GM12878 (cell line): ENCODE measurements around the gene ANXA9. TPM values are rescaled to one million over a fixed set of nuclear protein-coding genes. Genes with fewer than 3 reads are reported as not detected.

Source experiments
- ATAC-seq: fragments of 200-7000 bp; cut with Tn5 transposase; 3 replicates; pipeline ENCODE4 v1.9.1; 2020; ENCODE audit warnings: mild to moderate bottlenecking, moderate library complexity
- BruUV-seq: library from RNA; stranded (reverse); fragments of 400-500 nt; replicated peaks from 2 replicates; lab custom pipeline; 2021; lab: Mats Ljungman, UMichigan
- CTCF ChIA-PET: fragments of 300-600 bp; sonication (Branson Sonifier 250); formaldehyde crosslinking; extraction: SDS; loops from one replicate; lab custom pipeline; 2021; ENCODE audit warnings: inconsistent platforms; lab: Yijun Ruan, JAX
- POLR2A ChIA-PET: fragments of 350-600 bp; formaldehyde crosslinking; extraction: SDS; loops from one replicate; lab custom pipeline; 2021; ENCODE audit warnings: inconsistent platforms; lab: Charles Lee
- RAD21 ChIA-PET: fragments of 300-600 bp; sonication (Branson Sonifier 250); formaldehyde crosslinking; loops from one replicate; lab custom pipeline; 2023; ENCODE audit warnings: antibody characterized with exemption; ENCODE audit not compliant: unreplicated experiment; lab: Charles Lee
- SMC1A ChIA-PET: fragments of 300-600 bp; sonication (Branson Sonifier 250); formaldehyde crosslinking; loops from one replicate; lab custom pipeline; 2023; ENCODE audit not compliant: unreplicated experiment, uncharacterized antibody; lab: Charles Lee
- DNase-seq: peaks from one replicate; pipeline ENCODE4 v3.0.0-alpha.2; 2011; ENCODE audit warnings: low read depth, low spot score
- FAIRE-seq: peaks from 3 replicates; lab custom pipeline; 2011; peaks lifted over from hg19 to GRCh38; lab: Jason Lieb, UNC
- H2AFZ ChIP-seq: 2 replicates; pipeline ENCODE4 v1.6.0; 2011; ENCODE audit warnings: low read depth, low read length, control low read depth; ENCODE audit not compliant: control insufficient read depth
- H3K27ac ChIP-seq: 2 replicates; pipeline ENCODE4 v1.5.1; 2011; ENCODE audit warnings: control low read depth; ENCODE audit not compliant: control insufficient read depth, insufficient read depth
- H3K27me3 ChIP-seq, 2 experiments: replicated peaks in 1 of 2; 2 replicates each; pipeline versions ENCODE4 v1.6.0 to v1.6.1; 2011; ENCODE audit warnings: low read length in 1 of 2; ENCODE audit not compliant: control insufficient read depth in 2 of 2, insufficient read depth in 2 of 2
- H3K36me3 ChIP-seq, 2 experiments: 2 replicates each; pipeline ENCODE4 v1.5.1; 2011; ENCODE audit warnings: low read length in 1 of 2; ENCODE audit not compliant: control insufficient read depth in 2 of 2, insufficient read depth in 2 of 2
- H3K4me1 ChIP-seq: 2 replicates; pipeline ENCODE4 v1.6.1; 2011; ENCODE audit warnings: mild to moderate bottlenecking, low read length, moderate library complexity, mixed read lengths; ENCODE audit not compliant: control insufficient read depth, insufficient read depth
- H3K4me2 ChIP-seq: 2 replicates; pipeline ENCODE4 v1.6.0; 2011; ENCODE audit warnings: control low read depth; ENCODE audit not compliant: control insufficient read depth, insufficient read depth
- H3K4me3 ChIP-seq: fragments of 200-600 bp; sonication (generic); 2 replicates; pipeline ENCODE4 v1.5.1; 2016
- H3K79me2 ChIP-seq: 2 replicates; pipeline ENCODE4 v1.6.0; 2011; ENCODE audit warnings: low read length; ENCODE audit not compliant: control insufficient read depth, insufficient read depth
- H3K9ac ChIP-seq: 2 replicates; pipeline ENCODE4 v1.8.0; 2011; ENCODE audit warnings: low read length, control low read depth, mixed read lengths; ENCODE audit not compliant: control insufficient read depth, insufficient read depth
- H3K9me3 ChIP-seq: replicated peaks from 3 replicates; pipeline ENCODE4 v1.5.1; 2011; ENCODE audit warnings: mild to moderate bottlenecking, low read length; ENCODE audit not compliant: control insufficient read depth, insufficient read depth
- H4K20me1 ChIP-seq: 2 replicates; pipeline ENCODE4 v1.6.0; 2011; ENCODE audit not compliant: control insufficient read depth, insufficient read depth
- CBX3 ChIP-seq: fragments of 200-600 bp; sonication (generic); IDR thresholded peaks from 2 replicates; pipeline ENCODE4 v1.6.1; 2016; ENCODE audit warnings: low read depth, borderline replicate concordance
- JUNB ChIP-seq: IDR thresholded peaks from 2 replicates; pipeline ENCODE4 v1.6.1; 2016; ENCODE audit warnings: antibody characterized with exemption, mild to moderate bottlenecking
- MXI1 ChIP-seq: fragments of 150-350 bp; IDR thresholded peaks from 2 replicates; pipeline ENCODE4 v1.6.1; 2011; ENCODE audit warnings: low read depth, mild to moderate bottlenecking, inconsistent platforms, low read length, improper control_type of control experiment
- SMAD5 ChIP-seq: IDR thresholded peaks from 2 replicates; pipeline ENCODE4 v1.6.1; 2016; ENCODE audit warnings: antibody characterized with exemption, low read depth
- TCF3 ChIP-seq: IDR thresholded peaks from 2 replicates; pipeline ENCODE4 v1.6.1; 2012; ENCODE audit warnings: low read depth, mild to moderate bottlenecking, low read length, borderline replicate concordance; ENCODE audit not compliant: insufficient read depth
- ZNF384 ChIP-seq: IDR thresholded peaks from 2 replicates; pipeline ENCODE4 v1.6.1; 2012; ENCODE audit warnings: low read depth, mild to moderate bottlenecking, low read length, improper control_type of control experiment, borderline replicate concordance
- in situ Hi-C: fragments of 300-500 bp; cut with MboI; formaldehyde crosslinking; loops from 9 replicates; pipeline ENCODE4 v1.14.3; 2018; ENCODE audit warnings: mixed read lengths
- intact Hi-C: fragments of 100-400 bp; cut with micrococcal nuclease; formaldehyde crosslinking; loops from one replicate; pipeline ENCODE4 v1.14.2; 2022; ENCODE audit not compliant: unreplicated experiment
- polyA plus RNA-seq, 11 experiments: library from polyadenylated mRNA; depleted of rRNA in 4 of 11; unstranded in 6 of 11; stranded (reverse) in 5 of 11; fragments of >200 nt; fragmentation: Nextera tagmentation in 4 of 11; fragmentation: Illumina TruSeq in 1 of 11; extraction: Ambion mirVana in 4 of 11; extraction: Trizol in 1 of 11; gene quantifications; 1 replicate in 1 of 11; 2 replicates in 10 of 11; pipeline versions ENCODE4 v1.2.1 to v1.2.3, GENCODE V29; 2011 to 2016; ENCODE audit warnings: inconsistent platforms in 2 of 11, missing spikeins in 2 of 11, low read depth in 1 of 11
- total RNA-seq, 4 experiments: library from RNA; depleted of rRNA in 3 of 4; stranded (reverse); fragments of >200 nt in 3 of 4; fragmentation: Illumina TruSeq in 1 of 4; extraction: Trizol in 1 of 4; gene quantifications; 2 replicates each; pipeline versions ENCODE4 v1.2.1 to v1.2.3, GENCODE V29; 2013 to 2021
- TF ChIP-seq, protein P1 (sequence below): IDR thresholded peaks from 2 replicates; pipeline ENCODE4 v1.6.1; 2011; ENCODE audit warnings: borderline replicate concordance, low read depth, mild to moderate bottlenecking, moderate library complexity, low read length; ENCODE audit not compliant: insufficient read depth, poor library complexity, severe bottlenecking

The ANXA9 gene
- total and polyA plus RNA-seq, 10 of the 15 experiments (the other 5 are each of a cell fraction or from before 2014, with no cell fraction given) = 0.04 to 0.43 (median 0.18) TPM; not detected in 4

DNA sequence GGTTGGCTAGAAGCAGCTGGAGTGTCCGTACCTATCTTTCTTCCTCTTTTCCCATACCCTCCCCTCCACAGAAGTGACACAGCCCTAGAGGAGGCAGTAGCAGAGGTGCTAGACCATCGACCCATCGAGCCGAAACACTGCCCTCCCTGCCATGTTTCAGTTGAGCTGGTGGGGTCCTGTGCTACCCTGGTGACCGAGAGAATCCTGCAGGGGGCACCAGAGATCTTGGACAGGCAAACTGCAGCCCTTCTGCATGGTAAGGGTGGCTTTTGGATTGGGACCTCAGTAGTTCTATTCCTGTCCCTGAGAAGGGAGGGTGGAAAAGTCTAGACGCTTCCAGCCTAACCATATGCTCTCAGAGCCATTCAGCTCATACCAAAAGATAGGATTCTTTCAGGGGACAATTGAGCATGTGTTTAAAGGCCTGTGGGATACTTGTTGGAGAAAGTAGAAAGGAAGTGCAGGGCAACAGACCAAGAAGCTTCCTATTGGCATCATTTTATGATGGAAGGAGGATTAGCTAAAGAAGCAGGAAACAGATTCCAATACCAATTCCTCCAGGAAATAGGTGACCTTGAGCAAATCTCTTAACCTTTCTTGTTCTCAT lies 42.6 kb downstream of the ANXA9 start (continued):
- no peak for TF ChIP-seq MXI1
- no peak for TF ChIP-seq TCF3
- no peak for TF ChIP-seq CBX3
- TF ChIP-seq JUNB = no peak
- TF ChIP-seq, protein P1, sequence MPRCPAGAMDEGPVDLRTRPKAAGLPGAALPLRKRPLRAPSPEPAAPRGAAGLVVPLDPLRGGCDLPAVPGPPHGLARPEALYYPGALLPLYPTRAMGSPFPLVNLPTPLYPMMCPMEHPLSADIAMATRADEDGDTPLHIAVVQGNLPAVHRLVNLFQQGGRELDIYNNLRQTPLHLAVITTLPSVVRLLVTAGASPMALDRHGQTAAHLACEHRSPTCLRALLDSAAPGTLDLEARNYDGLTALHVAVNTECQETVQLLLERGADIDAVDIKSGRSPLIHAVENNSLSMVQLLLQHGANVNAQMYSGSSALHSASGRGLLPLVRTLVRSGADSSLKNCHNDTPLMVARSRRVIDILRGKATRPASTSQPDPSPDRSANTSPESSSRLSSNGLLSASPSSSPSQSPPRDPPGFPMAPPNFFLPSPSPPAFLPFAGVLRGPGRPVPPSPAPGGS = no peak
- TF ChIP-seq, all 136 proteins: peak for 7

GRCh38 chr1:151026460-151026859 lies 44.4 kb downstream of the ANXA9 start:
- intact Hi-C loops (no loop called here), in situ Hi-C loops (no loop called here)
- no peaks in the 10 kb centered on the region for H3K4me1 ChIP-seq
- ChIA-PET SMC1A (interaction anchor here (0.7 to 3.0 kb wide), 3 partner anchors 73 to 133 kb away, joined by 3 to 23 read pairs (median 18); partner anchors contain the start of gene TNFAIP8L2), RAD21 (interaction anchor here (2.4 kb wide), 1 partner anchor 130 kb away, joined by 11 read pairs; the partner anchor contains the start of gene TNFAIP8L2), POLR2A (interaction anchor here (0.6 kb wide), 1 partner anchor 148 kb away, joined by 4 read pairs; no protein-coding TSS in a partner anchor), CTCF (interaction anchor here (0.7 to 3.9 kb wide), 5 partner anchors 20 to 129 kb away, joined by 3 to 51 read pairs (median 26); partner anchors contain the start of genes C1orf56, MINDY1 and TNFAIP8L2)
- TF ChIP-seq SMAD5 (no peak), ZNF384 (no peak)
- ATAC-seq (no peak), FAIRE-seq (no peak), DNase-seq (no peak)
- no peaks in the 10 kb centered on the region for H3K9me3 ChIP-seq
- H3K79me2 ChIP-seq = no peaks in the 10 kb centered on the region
- H3K27me3 ChIP-seq = no peaks in the 10 kb centered on the region
- H3K4me3 ChIP-seq = no peak overlapping the region
- no peak overlapping the region for H3K9ac ChIP-seq
- no peak overlapping the region for H3K27ac ChIP-seq
- no TSS peak for BruUV-seq
- H4K20me1 ChIP-seq = no peaks in the 10 kb centered on the region
- no peak overlapping the region for H2AFZ ChIP-seq
- H3K36me3 ChIP-seq = peaks cover 5 to 6% of the 10 kb centered on the region in 2 experiments; a peak in 3 of 4 replicates
- H3K4me2 ChIP-seq = no peak overlapping the region
